Hepatocyte (in vitro differentiated cells): ENCODE measurements around the gene PRR27.

Experiments
- EZH2 ChIP-seq: fragments of 200-600 bp; sonication (generic); IDR thresholded peaks from 2 replicates; pipeline ENCODE4 v1.6.1; 2016; ENCODE audit warnings: antibody characterized with exemption, mild to moderate bottlenecking, borderline replicate concordance
- EZH2phosphoT487 ChIP-seq: fragments of 200-600 bp; sonication (generic); IDR thresholded peaks from one replicate; pipeline ENCODE4 v1.6.1; 2018; ENCODE audit warnings: antibody characterized with exemption, mild to moderate bottlenecking, low read depth, moderate library complexity; ENCODE audit not compliant: unreplicated experiment, severe bottlenecking
- TF ChIP-seq, protein P1 (sequence below): fragments of 200-600 bp; sonication (generic); IDR thresholded peaks from 2 replicates; pipeline ENCODE4 v1.5.1; 2016; ENCODE audit warnings: antibody characterized with exemption, mild to moderate bottlenecking; ENCODE audit not compliant: poor library complexity

DNA sequence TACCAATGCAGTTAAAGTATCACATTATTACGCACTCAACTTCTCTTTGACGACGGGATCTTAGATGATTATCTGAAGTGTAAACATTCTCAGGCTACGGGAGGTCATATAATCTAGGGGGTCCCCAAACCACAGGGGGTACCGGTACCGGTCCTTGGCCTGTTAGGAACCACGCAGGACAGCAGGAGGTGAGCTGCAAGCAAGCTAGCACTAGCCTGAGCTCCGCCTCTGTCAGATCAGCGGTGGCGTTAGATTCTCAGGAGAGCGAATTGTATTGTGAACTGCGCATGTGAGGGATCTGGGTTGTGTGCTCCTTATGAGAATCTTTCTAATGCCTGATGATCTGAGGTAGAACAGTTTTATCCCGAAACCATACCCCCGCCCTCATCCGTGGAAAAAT, 20.6 kb upstream of the PRR27 start:
- TF ChIP-seq, protein P1, sequence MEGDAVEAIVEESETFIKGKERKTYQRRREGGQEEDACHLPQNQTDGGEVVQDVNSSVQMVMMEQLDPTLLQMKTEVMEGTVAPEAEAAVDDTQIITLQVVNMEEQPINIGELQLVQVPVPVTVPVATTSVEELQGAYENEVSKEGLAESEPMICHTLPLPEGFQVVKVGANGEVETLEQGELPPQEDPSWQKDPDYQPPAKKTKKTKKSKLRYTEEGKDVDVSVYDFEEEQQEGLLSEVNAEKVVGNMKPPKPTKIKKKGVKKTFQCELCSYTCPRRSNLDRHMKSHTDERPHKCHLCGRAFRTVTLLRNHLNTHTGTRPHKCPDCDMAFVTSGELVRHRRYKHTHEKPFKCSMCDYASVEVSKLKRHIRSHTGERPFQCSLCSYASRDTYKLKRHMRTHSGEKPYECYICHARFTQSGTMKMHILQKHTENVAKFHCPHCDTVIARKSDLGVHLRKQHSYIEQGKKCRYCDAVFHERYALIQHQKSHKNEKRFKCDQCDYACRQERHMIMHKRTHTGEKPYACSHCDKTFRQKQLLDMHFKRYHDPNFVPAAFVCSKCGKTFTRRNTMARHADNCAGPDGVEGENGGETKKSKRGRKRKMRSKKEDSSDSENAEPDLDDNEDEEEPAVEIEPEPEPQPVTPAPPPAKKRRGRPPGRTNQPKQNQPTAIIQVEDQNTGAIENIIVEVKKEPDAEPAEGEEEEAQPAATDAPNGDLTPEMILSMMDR, result no peak
- TF ChIP-seq EZH2 (no peak), EZH2phosphoT487 (no peak)
